GM18858 (cell line): ENCODE results near the gene SAP30.

Source experiments
- ATAC-seq: cut with Tn5 transposase; IDR thresholded peaks from one replicate; pipeline ENCODE4 v1.9.1; 2021; ENCODE audit not compliant: unreplicated experiment

Gene SAP30

DNA sequence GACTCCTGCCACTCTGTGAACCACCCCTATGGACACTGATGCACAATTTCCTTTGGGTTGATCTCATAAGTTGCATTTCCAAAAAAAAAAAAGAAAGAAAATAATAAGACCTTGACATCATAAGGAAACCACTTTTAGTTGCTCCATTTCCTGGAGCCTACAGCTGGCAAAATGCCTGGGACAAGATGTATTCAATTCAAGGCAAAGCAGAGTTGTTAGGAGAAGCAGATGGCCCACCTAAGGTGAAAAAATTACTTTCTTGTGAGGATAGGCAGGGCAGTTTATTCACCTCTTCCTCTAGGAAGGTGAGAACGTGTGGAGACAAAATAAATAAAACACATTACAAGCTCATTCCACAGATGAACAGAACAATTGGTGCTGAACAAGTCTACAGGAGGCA is 42.3 kb downstream of the SAP30 start:
- ATAC-seq, result no peak

DNA sequence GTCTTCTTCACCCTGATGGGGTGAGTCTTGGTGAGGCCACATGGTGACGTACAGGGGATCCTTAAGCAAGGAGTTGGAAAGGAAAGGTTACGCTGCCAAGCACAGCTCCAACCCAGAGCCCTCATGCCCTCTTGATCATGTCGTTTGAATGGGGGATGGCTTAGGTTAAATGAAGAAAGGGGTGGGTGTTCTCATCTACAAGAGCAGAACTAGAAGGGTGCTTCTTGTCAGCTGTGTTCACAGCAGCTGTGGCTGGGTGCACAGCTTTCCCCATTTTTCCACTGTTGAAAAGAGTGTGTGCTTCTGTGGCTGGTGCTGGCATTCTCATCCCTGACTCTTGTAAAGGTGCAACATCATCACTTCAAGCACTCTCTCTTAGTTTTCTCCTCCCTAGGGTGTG is 43.7 kb downstream of the SAP30 start:
- ATAC-seq, result no peak

DNA sequence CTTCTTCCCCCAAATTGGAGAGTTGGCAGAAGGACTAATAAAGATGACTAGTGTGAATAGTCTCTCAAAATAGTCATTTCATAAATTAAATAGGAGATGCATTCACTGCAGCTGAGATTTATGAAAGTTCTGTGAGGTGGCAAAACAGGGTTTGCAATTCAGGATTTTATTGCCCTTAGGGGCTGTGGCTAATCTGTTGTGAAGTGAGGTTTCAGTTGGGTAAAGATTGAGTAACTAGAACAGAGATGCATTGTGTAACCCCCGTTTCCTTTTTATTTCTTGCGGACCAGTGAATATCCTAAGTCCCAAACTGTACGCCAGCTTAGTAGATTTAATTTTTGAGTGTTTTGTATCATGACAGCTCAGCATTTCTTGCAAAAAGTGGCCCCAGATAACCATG is 44.3 kb downstream of the SAP30 start:
- no peak for ATAC-seq

DNA sequence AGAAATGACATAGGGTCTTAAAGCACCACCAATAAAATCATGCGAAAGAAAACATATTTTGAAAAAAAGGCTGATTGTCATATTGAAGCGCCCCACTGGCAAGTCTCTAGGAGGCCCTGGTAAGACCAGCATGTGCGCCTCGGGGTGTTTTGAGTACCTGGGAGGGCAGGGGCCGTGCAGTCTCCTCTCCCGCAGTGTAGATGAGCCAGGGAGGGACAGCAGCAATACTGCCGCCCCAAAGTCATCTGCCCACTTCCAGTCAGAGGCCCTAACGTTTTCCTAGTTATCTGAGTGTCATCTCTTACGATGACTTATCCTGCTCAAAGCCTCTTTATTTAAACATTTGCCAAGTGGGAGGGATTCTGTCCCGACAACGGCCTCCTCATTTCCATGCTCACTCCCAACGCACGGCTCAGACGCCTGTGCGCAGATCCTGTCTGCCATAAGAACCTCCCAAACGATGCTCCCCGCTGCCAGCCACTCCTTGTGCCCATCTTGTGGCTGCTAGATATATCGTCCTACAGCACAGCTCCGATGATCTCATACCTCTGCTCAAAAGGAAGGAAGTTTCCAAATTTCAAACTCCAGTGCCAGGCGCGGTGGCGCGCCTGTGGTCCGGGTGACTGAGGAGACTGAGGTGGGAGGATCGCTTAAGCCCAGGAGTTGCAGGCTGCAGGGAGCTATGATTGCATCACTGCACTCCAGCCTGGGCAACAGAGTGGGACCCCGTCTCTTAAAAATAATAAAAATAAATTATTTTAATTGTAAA is 45.3 kb downstream of the SAP30 start:
- ATAC-seq, result no peak

GRCh38 chr4:173417833-173418232 is 47.1 kb downstream of the SAP30 start:
- no peak for ATAC-seq

GRCh38 chr4:173418639-173419038 is 47.9 kb downstream of the SAP30 start:
- ATAC-seq, result no peak

DNA sequence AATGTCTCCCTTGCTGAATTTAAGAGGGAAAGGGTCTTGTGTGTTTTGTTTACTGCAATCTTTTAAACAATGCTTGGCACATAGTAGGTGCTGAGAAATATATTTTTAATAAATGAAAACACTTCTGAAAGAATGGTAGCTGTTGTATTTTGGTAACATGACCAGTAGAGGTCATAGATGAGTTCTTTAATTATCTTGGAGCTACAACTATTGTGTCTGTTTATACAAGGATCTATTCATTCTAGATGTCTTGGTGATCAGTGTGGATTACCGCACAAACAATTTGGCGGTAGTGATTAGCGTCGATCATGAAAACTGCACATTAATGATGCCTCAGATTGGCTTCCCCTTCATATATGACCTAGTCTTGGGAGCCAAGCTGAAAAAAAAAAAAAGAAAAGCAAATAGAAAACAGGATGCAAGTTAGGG is 49.6 kb downstream of the SAP30 start:
- peak; percentile 41 for ATAC-seq

DNA sequence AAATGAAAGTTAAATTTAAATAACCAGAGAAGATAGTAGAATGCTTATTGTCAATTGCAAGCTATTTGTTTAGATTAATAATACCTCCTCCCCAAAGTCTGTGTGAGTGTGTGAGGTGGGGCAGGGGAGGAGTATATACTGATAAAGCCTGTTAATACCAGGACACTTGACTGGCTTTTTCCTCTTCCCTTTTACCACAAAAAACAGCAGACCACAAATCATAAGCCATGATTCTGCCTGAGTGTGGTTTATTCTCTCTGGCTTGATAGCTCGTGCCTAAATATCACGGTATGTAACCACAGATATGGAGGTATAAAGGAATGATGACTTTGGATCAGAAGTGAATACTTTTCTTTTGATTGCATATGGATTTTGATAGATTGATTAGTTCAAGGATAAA is 50.0 kb downstream of the SAP30 start:
- ATAC-seq, result no peak

- no peak for ATAC-seq
These were observed 54.4 kb downstream of the SAP30 start for GRCh38 chr4:173424899-173425805.

- ATAC-seq, result no peak
These were observed 55.3 kb downstream of the SAP30 start for GRCh38 chr4:173426064-173426463.
